GM12878 (cell line): ENCODE measurements around the gene SEC11A. TPM values are rescaled to one million over a fixed set of nuclear protein-coding genes. Genes with fewer than 3 reads are reported as not detected.

ENCODE experiments used
- ATAC-seq: fragments of 200-7000 bp; cut with Tn5 transposase; 3 replicates; pipeline ENCODE4 v1.9.1; 2020; ENCODE audit warnings: mild to moderate bottlenecking, moderate library complexity
- BruUV-seq: library from RNA; stranded (reverse); fragments of 400-500 nt; replicated peaks from 2 replicates; lab custom pipeline; 2021; lab: Mats Ljungman, UMichigan
- CTCF ChIA-PET: fragments of 300-600 bp; sonication (Branson Sonifier 250); formaldehyde crosslinking; extraction: SDS; loops from one replicate; lab custom pipeline; 2021; ENCODE audit warnings: inconsistent platforms; lab: Yijun Ruan, JAX
- POLR2A ChIA-PET: fragments of 350-600 bp; formaldehyde crosslinking; extraction: SDS; loops from one replicate; lab custom pipeline; 2021; ENCODE audit warnings: inconsistent platforms; lab: Charles Lee
- RAD21 ChIA-PET: fragments of 300-600 bp; sonication (Branson Sonifier 250); formaldehyde crosslinking; loops from one replicate; lab custom pipeline; 2023; ENCODE audit warnings: antibody characterized with exemption; ENCODE audit not compliant: unreplicated experiment; lab: Charles Lee
- SMC1A ChIA-PET: fragments of 300-600 bp; sonication (Branson Sonifier 250); formaldehyde crosslinking; loops from one replicate; lab custom pipeline; 2023; ENCODE audit not compliant: unreplicated experiment, uncharacterized antibody; lab: Charles Lee
- DNase-seq: peaks from one replicate; pipeline ENCODE4 v3.0.0-alpha.2; 2011; ENCODE audit warnings: low read depth, low spot score
- FAIRE-seq: peaks from 3 replicates; lab custom pipeline; 2011; peaks lifted over from hg19 to GRCh38; lab: Jason Lieb, UNC
- H2AFZ ChIP-seq: 2 replicates; pipeline ENCODE4 v1.6.0; 2011; ENCODE audit warnings: low read depth, low read length, control low read depth; ENCODE audit not compliant: control insufficient read depth
- H3K27ac ChIP-seq: 2 replicates; pipeline ENCODE4 v1.5.1; 2011; ENCODE audit warnings: control low read depth; ENCODE audit not compliant: control insufficient read depth, insufficient read depth
- H3K27me3 ChIP-seq, 2 experiments: replicated peaks in 1 of 2; 2 replicates each; pipeline versions ENCODE4 v1.6.0 to v1.6.1; 2011; ENCODE audit warnings: low read length in 1 of 2; ENCODE audit not compliant: control insufficient read depth in 2 of 2, insufficient read depth in 2 of 2
- H3K36me3 ChIP-seq, 2 experiments: 2 replicates each; pipeline ENCODE4 v1.5.1; 2011; ENCODE audit warnings: low read length in 1 of 2; ENCODE audit not compliant: control insufficient read depth in 2 of 2, insufficient read depth in 2 of 2
- H3K4me1 ChIP-seq: 2 replicates; pipeline ENCODE4 v1.6.1; 2011; ENCODE audit warnings: mild to moderate bottlenecking, low read length, moderate library complexity, mixed read lengths; ENCODE audit not compliant: control insufficient read depth, insufficient read depth
- H3K4me2 ChIP-seq: 2 replicates; pipeline ENCODE4 v1.6.0; 2011; ENCODE audit warnings: control low read depth; ENCODE audit not compliant: control insufficient read depth, insufficient read depth
- H3K4me3 ChIP-seq: fragments of 200-600 bp; sonication (generic); 2 replicates; pipeline ENCODE4 v1.5.1; 2016
- H3K79me2 ChIP-seq: 2 replicates; pipeline ENCODE4 v1.6.0; 2011; ENCODE audit warnings: low read length; ENCODE audit not compliant: control insufficient read depth, insufficient read depth
- H3K9ac ChIP-seq: 2 replicates; pipeline ENCODE4 v1.8.0; 2011; ENCODE audit warnings: low read length, control low read depth, mixed read lengths; ENCODE audit not compliant: control insufficient read depth, insufficient read depth
- H3K9me3 ChIP-seq: replicated peaks from 3 replicates; pipeline ENCODE4 v1.5.1; 2011; ENCODE audit warnings: mild to moderate bottlenecking, low read length; ENCODE audit not compliant: control insufficient read depth, insufficient read depth
- H4K20me1 ChIP-seq: 2 replicates; pipeline ENCODE4 v1.6.0; 2011; ENCODE audit not compliant: control insufficient read depth, insufficient read depth
- CEBPZ ChIP-seq: fragments of 150-350 bp; IDR thresholded peaks from 2 replicates; pipeline ENCODE4 v1.6.1; 2016; ENCODE audit warnings: low read depth, low read length
- EGR1 ChIP-seq, 2 experiments: IDR thresholded peaks; 1 replicate in 1 of 2; 2 replicates in 1 of 2; pipeline ENCODE4 v1.6.1; 2011 to 2012; ENCODE audit warnings: low read depth in 2 of 2, low read length in 2 of 2, borderline replicate concordance in 1 of 2, mild to moderate bottlenecking in 1 of 2, moderate library complexity in 1 of 2
- HDAC6 ChIP-seq: fragments of 200-600 bp; sonication (generic); IDR thresholded peaks from one replicate; pipeline ENCODE4 v1.8.0; 2017; ENCODE audit warnings: antibody characterized with exemption; ENCODE audit not compliant: unreplicated experiment
- IKZF1 ChIP-seq: fragments of 450-650 bp; conservative IDR thresholded peaks from 2 replicates; pipeline ENCODE4 v1.6.1; 2017; ENCODE audit warnings: antibody characterized with exemption, mild to moderate bottlenecking
- IRF4 ChIP-seq: IDR thresholded peaks from 2 replicates; pipeline ENCODE4 v1.6.1; 2011; ENCODE audit warnings: low read depth, low read length
- MTA2 ChIP-seq: fragments of 450-650 bp; IDR thresholded peaks from 2 replicates; pipeline ENCODE4 v1.6.1; 2016; ENCODE audit warnings: low read depth, mild to moderate bottlenecking, moderate library complexity
- MYB ChIP-seq: fragments of 150-350 bp; IDR thresholded peaks from 2 replicates; pipeline ENCODE4 v1.6.1; 2014; ENCODE audit warnings: mild to moderate bottlenecking, low read depth, low read length, borderline replicate concordance
- NFIC ChIP-seq: IDR thresholded peaks from 2 replicates; pipeline ENCODE4 v1.6.1; 2012; ENCODE audit warnings: low read depth, mild to moderate bottlenecking, inconsistent platforms, low read length, moderate library complexity
- PAX5 ChIP-seq: IDR thresholded peaks from 2 replicates; pipeline ENCODE4 v1.6.1; 2011; ENCODE audit warnings: low read depth, low read length, borderline replicate concordance
- PBX3 ChIP-seq: IDR thresholded peaks from 2 replicates; pipeline ENCODE4 v1.6.1; 2011; ENCODE audit warnings: mild to moderate bottlenecking, low read depth, low read length, moderate library complexity; ENCODE audit not compliant: insufficient replicate concordance
- PML ChIP-seq: IDR thresholded peaks from 2 replicates; pipeline ENCODE4 v1.6.1; 2012; ENCODE audit warnings: low read length, inconsistent platforms
- RAD21 ChIP-seq: IDR thresholded peaks from 2 replicates; pipeline ENCODE4 v1.6.1; 2011; ENCODE audit warnings: mild to moderate bottlenecking, low read depth, low read length, moderate library complexity; ENCODE audit not compliant: insufficient read depth
- ZNF274 ChIP-seq: IDR thresholded peaks from one replicate; pipeline ENCODE4 v1.8.0; 2011; ENCODE audit not compliant: insufficient read length, insufficient read depth
- ZNF384 ChIP-seq: IDR thresholded peaks from 2 replicates; pipeline ENCODE4 v1.6.1; 2012; ENCODE audit warnings: low read depth, mild to moderate bottlenecking, low read length, improper control_type of control experiment, borderline replicate concordance
- ZNF622 ChIP-seq: fragments of 450-650 bp; IDR thresholded peaks from 2 replicates; pipeline ENCODE4 v1.6.1; 2017; ENCODE audit warnings: mild to moderate bottlenecking, inconsistent platforms
- in situ Hi-C: fragments of 300-500 bp; cut with MboI; formaldehyde crosslinking; loops from 9 replicates; pipeline ENCODE4 v1.14.3; 2018; ENCODE audit warnings: mixed read lengths
- intact Hi-C: fragments of 100-400 bp; cut with micrococcal nuclease; formaldehyde crosslinking; loops from one replicate; pipeline ENCODE4 v1.14.2; 2022; ENCODE audit not compliant: unreplicated experiment
- polyA plus RNA-seq, 11 experiments: library from polyadenylated mRNA; depleted of rRNA in 4 of 11; unstranded in 6 of 11; stranded (reverse) in 5 of 11; fragments of >200 nt; fragmentation: Nextera tagmentation in 4 of 11; fragmentation: Illumina TruSeq in 1 of 11; extraction: Ambion mirVana in 4 of 11; extraction: Trizol in 1 of 11; gene quantifications; 1 replicate in 1 of 11; 2 replicates in 10 of 11; pipeline versions ENCODE4 v1.2.1 to v1.2.3, GENCODE V29; 2011 to 2016; ENCODE audit warnings: inconsistent platforms in 2 of 11, missing spikeins in 2 of 11, low read depth in 1 of 11
- total RNA-seq, 4 experiments: library from RNA; depleted of rRNA in 3 of 4; stranded (reverse); fragments of >200 nt in 3 of 4; fragmentation: Illumina TruSeq in 1 of 4; extraction: Trizol in 1 of 4; gene quantifications; 2 replicates each; pipeline versions ENCODE4 v1.2.1 to v1.2.3, GENCODE V29; 2013 to 2021
- TF ChIP-seq, protein P1 (sequence below): fragments of 450-650 bp; formaldehyde crosslinking; IDR thresholded peaks from 2 replicates; pipeline ENCODE4 v1.5.0; 2022; ENCODE audit warnings: mild to moderate bottlenecking, missing genetic modification characterization
- TF ChIP-seq, protein P2 (sequence below): IDR thresholded peaks from 2 replicates; pipeline ENCODE4 v1.6.1; 2011; ENCODE audit warnings: low read depth, low read length, improper control_type of control experiment, borderline replicate concordance

SEC11A gene
- total and polyA plus RNA-seq, 10 of the 15 experiments (the other 5 are each of a cell fraction or from before 2014, with no cell fraction given) = 99.2 to 159 (median 143) TPM

GRCh38 chr15:84671211-84671610, 44.7 kb downstream of the SEC11A start:
- intact Hi-C loops = no loop called here
- no TSS peak for BruUV-seq
- Histone ChIP-seq H2AFZ (no peak overlapping the region), H4K20me1 (no peaks in the 10 kb centered on the region), H3K79me2 (no peaks in the 10 kb centered on the region), H3K4me1 (no peaks in the 10 kb centered on the region), H3K27me3 (no peaks in the 10 kb centered on the region), H3K4me3 (no peak overlapping the region), H3K9ac (no peak overlapping the region), H3K36me3 (peaks cover 6 to 21% of the 10 kb centered on the region in 2 experiments; a peak in 3 of 4 replicates), H3K9me3 (no peaks in the 10 kb centered on the region), H3K4me2 (no peak overlapping the region), H3K27ac (no peak overlapping the region)
- ChIA-PET RAD21 (no interaction called here), POLR2A (no interaction called here), CTCF (interaction anchor here (0.7 to 1.0 kb wide), 4 partner anchors 11 to 207 kb away, joined by 3 read pairs; partner anchors contain the start of gene WDR73), SMC1A (interaction anchor here (1.0 to 1.1 kb wide), 3 partner anchors 10 to 207 kb away, joined by 3 read pairs; partner anchors contain the start of gene ZNF592)
- in situ Hi-C loops = no loop called here
- no peak for FAIRE-seq
- no peak for DNase-seq
- ATAC-seq = no peak
- TF ChIP-seq ZNF274 (no peak), HDAC6 (no peak), ZNF622 (no peak), NFIC (no peak), EGR1 (IDR thresholded peaks at IDR 0.05; ENCODE audit: borderline replicate concordance in 1 of 2, low read depth in 2 of 2, low read length in 2 of 2) (no peak), ZNF384 (no peak), PAX5 (no peak), IRF4 (no peak), CEBPZ (no peak), PML (no peak), IKZF1 (no peak), PBX3 (no peak), RAD21 (no peak), MYB (no peak), MTA2 (no peak)
- TF ChIP-seq, protein P1, sequence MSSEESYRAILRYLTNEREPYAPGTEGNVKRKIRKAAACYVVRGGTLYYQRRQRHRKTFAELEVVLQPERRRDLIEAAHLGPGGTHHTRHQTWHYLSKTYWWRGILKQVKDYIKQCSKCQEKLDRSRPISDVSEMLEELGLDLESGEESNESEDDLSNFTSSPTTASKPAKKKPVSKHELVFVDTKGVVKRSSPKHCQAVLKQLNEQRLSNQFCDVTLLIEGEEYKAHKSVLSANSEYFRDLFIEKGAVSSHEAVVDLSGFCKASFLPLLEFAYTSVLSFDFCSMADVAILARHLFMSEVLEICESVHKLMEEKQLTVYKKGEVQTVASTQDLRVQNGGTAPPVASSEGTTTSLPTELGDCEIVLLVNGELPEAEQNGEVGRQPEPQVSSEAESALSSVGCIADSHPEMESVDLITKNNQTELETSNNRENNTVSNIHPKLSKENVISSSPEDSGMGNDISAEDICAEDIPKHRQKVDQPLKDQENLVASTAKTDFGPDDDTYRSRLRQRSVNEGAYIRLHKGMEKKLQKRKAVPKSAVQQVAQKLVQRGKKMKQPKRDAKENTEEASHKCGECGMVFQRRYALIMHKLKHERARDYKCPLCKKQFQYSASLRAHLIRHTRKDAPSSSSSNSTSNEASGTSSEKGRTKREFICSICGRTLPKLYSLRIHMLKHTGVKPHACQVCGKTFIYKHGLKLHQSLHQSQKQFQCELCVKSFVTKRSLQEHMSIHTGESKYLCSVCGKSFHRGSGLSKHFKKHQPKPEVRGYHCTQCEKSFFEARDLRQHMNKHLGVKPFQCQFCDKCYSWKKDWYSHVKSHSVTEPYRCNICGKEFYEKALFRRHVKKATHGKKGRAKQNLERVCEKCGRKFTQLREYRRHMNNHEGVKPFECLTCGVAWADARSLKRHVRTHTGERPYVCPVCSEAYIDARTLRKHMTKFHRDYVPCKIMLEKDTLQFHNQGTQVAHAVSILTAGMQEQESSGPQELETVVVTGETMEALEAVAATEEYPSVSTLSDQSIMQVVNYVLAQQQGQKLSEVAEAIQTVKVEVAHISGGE = no peak
- TF ChIP-seq, protein P2, sequence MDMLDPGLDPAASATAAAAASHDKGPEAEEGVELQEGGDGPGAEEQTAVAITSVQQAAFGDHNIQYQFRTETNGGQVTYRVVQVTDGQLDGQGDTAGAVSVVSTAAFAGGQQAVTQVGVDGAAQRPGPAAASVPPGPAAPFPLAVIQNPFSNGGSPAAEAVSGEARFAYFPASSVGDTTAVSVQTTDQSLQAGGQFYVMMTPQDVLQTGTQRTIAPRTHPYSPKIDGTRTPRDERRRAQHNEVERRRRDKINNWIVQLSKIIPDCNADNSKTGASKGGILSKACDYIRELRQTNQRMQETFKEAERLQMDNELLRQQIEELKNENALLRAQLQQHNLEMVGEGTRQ = no peak
